HG03103 (cell line): Measurements from ENCODE around the gene A4GNT.

ENCODE experiments used
- ATAC-seq: cut with Tn5 transposase; IDR thresholded peaks from one replicate; pipeline ENCODE4 v1.9.1; 2021; ENCODE audit warnings: low read depth; ENCODE audit not compliant: unreplicated experiment

The A4GNT gene

GRCh38 chr3:138081371-138082084 lies 50.7 kb downstream of the A4GNT start:
- ATAC-seq: no peak

- no peak for ATAC-seq
Observed at GRCh38 chr3:138079901-138080300, 52.3 kb downstream of the A4GNT start.

- ATAC-seq: no peak
Observed at GRCh38 chr3:138078901-138079344, 53.3 kb downstream of the A4GNT start.

GRCh38 chr3:138078096-138078495 lies 54.1 kb downstream of the A4GNT start:
- ATAC-seq: no peak
